Measurements from ENCODE around the gene SPNS2. TPM values are rescaled to one million over a fixed set of nuclear protein-coding genes. Genes with fewer than 3 reads are reported as not detected.

SPNS2 gene
- total RNA-seq, 2 experiments from 2014 or later, result 0.15 to 0.60 TPM

DNA sequence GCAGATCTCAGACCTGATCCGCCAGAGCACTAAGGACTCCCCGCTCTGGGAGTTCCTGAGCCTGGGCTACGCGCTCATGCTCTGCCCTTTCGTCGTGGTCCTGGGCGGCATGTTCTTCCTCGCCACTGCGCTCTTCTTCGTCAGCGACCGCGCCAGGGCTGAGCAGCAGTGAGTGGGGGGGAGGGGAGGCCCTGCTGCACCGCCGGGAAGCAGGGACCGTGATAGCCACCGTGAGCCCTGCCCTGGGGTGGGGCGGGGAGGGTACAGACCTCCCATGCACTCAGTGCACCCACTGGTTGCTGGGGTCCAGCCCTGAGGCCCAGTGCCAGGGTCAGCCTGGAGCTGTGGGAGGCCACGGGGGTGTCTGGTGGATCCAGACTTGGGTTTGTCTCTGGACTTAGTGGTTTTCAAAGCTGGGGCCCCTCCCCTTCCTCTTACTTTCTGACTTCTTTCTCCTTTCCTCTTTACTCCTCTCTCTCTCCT lies 37.6 kb downstream of the SPNS2 start:
- H3K27me3 Mint-ChIP-seq, result peaks cover 7% of the 10 kb centered on the region
- ChIA-PET CTCF (interaction anchor here (1.6 kb wide), 1 partner anchor 116 kb away, joined by 3 read pairs; no protein-coding TSS in a partner anchor), POLR2A (no interaction called here)
- no peak overlapping the region for H3K27ac Mint-ChIP-seq
- no peak overlapping the region for H3K4me3 Mint-ChIP-seq
- H3K36me3 Mint-ChIP-seq (ENCODE audit: low read depth), result peaks cover 4% of the 10 kb centered on the region
- no peaks in the 10 kb centered on the region for H3K4me1 Mint-ChIP-seq
- no peaks in the 10 kb centered on the region for H3K9me3 Mint-ChIP-seq
- DNase-seq, result no peak

DNA sequence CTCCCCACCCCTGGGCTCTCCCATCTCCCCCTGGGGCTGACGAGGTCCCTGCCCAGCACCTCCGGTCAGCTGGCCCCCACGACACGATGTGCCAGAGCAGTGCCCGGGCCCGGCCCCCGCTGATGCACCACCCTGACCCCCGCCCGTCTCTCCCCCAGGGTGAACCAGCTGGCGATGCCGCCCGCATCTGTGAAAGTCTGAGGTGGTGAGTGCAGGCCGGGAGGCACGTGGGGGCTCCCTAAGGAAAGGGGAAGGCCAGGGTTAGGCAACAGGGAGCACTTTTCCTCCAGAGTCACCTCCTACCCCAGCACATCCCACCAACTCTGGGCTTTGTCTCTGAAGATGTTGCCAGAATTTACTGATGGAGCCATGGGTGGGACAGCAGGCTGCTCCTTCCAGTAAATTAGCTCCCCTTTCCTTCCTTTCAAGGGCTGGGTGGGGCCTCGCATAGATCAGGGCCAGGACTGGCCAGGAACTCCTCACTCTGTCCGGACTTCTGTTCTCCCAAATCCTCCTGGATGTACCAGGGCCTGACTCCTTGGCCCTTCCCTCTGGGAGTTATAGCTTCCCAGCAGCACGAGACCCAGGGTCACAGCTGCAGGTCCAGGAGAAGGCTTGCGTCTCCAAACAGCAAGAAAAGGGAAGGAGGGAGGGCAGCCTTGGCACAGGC lies 38.2 kb downstream of the SPNS2 start:
- peaks cover 7% of the 10 kb centered on the region for H3K27me3 Mint-ChIP-seq
- peaks cover 4% of the 10 kb centered on the region for H3K36me3 Mint-ChIP-seq (ENCODE audit: low read depth)
- no peaks in the 10 kb centered on the region for H3K9me3 Mint-ChIP-seq
- CTCF ChIA-PET, result interaction anchor here (0.8 to 1.6 kb wide), 2 partner anchors 30 to 116 kb away, joined by 3 read pairs; no protein-coding TSS in a partner anchor
- POLR2A ChIA-PET, result interaction anchor here (1.3 kb wide), 1 partner anchor 56 kb away, joined by 3 read pairs; no protein-coding TSS in a partner anchor
- no peak overlapping the region for H3K4me3 Mint-ChIP-seq
- no peak overlapping the region for H3K27ac Mint-ChIP-seq
- no peak for DNase-seq
- H3K4me1 Mint-ChIP-seq, result no peaks in the 10 kb centered on the region

DNA sequence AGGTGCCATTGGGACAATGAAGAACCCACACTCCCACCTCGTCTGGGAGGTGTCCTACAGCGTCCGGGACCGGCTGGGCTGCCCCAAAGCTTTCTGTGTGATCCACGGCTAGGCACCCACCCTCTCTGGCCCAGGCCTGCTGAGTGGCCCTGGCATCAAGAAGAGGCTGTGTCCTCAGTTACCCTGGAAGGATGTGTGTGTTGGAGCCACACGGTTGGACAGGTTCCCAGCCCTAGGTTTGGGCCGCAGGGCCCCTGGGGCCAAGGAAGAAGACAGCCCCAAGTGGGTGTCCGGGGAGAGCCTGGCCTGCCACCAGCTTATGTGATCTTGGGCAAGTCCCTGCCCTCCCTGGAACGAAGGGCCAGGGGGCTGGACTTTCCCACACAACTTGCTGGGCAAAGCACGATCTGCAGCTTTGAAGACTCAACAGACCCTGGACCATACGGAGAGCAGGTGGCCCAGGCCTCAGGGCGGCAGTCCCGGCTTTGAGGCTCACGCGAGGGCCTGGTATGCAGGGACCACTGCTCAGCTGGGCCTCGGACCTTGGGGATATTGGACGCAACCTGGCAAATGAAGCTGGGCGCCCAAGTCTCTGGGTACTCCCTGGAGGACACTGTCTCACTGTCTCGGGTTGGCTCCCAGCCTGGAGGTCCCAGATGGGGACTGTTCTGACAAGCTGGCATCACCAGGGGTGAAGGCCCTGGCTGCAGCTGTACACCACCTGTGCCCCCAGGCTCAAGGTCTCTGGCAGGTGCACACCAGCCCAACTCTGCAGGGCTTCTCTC lies 39.0 kb downstream of the SPNS2 start:
- H3K9me3 Mint-ChIP-seq, result no peaks in the 10 kb centered on the region
- peaks cover 11% of the 10 kb centered on the region for H3K36me3 Mint-ChIP-seq (ENCODE audit: low read depth)
- no peak for DNase-seq
- CTCF ChIA-PET, result interaction anchor here (0.8 kb wide), 1 partner anchor 29 kb away, joined by 3 read pairs; no protein-coding TSS in a partner anchor
- H3K4me1 Mint-ChIP-seq, result no peaks in the 10 kb centered on the region
- H3K27ac Mint-ChIP-seq, result no peak overlapping the region
- H3K27me3 Mint-ChIP-seq, result peaks cover 3% of the 10 kb centered on the region
- POLR2A ChIA-PET, result interaction anchor here (1.2 to 1.7 kb wide), 3 partner anchors 17 to 55 kb away, joined by 3 to 5 read pairs (median 3); partner anchors contain the start of gene MYBBP1A
- H3K4me3 Mint-ChIP-seq, result no peak overlapping the region

DNA sequence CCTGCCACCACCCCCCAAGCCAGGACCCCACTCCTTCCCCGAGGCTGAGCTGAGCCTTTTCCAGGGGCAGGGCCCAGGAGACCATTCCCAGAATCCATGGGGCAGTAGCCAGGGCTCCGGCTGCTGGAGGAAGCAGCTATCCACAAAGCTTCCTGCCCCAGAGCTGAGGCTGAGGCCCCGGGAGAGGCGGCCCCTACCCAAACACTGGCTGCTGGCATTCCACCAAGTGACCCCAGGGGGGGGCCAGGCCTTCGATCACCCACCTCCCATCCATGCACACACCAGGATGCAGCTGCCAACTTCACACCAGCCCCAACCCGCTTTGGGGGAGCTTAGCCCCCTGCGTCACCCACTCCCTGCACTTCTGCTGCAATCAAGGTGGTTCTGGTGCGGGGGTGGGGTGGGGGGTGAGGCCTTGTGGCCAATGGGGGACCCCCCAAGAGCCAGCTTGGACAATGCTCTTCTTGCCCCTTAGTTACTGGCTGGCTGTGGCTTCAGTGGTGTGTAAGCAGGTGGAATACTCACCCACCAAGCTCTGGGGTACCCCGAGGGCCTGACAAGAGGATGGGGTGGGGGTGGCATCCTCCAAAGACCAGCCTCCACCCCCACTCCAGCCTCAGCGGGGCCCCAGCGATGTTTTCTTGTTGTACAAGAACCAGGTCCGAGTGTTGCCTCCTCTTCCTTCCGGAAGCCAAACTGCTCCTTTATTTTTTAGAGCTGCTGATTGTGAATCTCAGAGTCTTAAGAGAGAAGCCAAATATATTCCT lies 39.7 kb downstream of the SPNS2 start:
- CTCF ChIA-PET, result no interaction called here

DNA sequence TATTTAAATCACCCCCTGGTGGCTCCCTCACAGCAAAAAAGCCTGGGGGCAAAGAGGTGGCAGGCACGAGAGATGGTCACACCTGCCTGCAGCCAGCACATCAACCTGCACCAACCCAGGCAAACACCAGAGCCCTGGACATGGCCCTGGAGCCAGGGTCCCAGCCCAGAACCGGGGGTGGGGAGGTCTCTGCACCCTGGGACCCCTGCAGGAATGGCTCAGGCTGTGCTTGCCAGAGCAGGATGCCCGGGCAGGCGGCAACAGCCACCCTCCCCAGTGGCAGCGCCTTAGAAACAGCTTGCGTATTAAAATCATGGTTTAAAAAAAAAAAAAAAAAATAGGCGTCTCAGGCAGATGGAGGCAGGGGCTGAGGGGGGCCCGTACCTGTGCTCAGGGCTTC lies 40.3 kb downstream of the SPNS2 start:
- no peak for DNase-seq
- no peaks in the 10 kb centered on the region for H3K4me1 Mint-ChIP-seq
- H3K27ac Mint-ChIP-seq, result no peak overlapping the region
- CTCF ChIA-PET, result no interaction called here
- no peaks in the 10 kb centered on the region for H3K27me3 Mint-ChIP-seq
- peaks cover 13% of the 10 kb centered on the region for H3K36me3 Mint-ChIP-seq (ENCODE audit: low read depth)
- no peaks in the 10 kb centered on the region for H3K9me3 Mint-ChIP-seq
- POLR2A ChIA-PET, result interaction anchor here (1.7 kb wide), 1 partner anchor 16 kb away, joined by 5 read pairs; the partner anchor contains the start of gene MYBBP1A
- no peak overlapping the region for H3K4me3 Mint-ChIP-seq

More for the DNA sequence above, 39.7 kb downstream of the SPNS2 start:
- Mint-ChIP-seq H3K4me3 (no peak overlapping the region), H3K36me3 (ENCODE audit: low read depth) (peaks cover 13% of the 10 kb centered on the region), H3K27me3 (no peaks in the 10 kb centered on the region), H3K9me3 (no peaks in the 10 kb centered on the region), H3K27ac (no peak overlapping the region), H3K4me1 (no peaks in the 10 kb centered on the region)
- no peak for DNase-seq
- POLR2A ChIA-PET, result interaction anchor here (1.2 to 1.7 kb wide), 3 partner anchors 17 to 54 kb away, joined by 3 to 5 read pairs (median 3); partner anchors contain the start of gene MYBBP1A

DNA sequence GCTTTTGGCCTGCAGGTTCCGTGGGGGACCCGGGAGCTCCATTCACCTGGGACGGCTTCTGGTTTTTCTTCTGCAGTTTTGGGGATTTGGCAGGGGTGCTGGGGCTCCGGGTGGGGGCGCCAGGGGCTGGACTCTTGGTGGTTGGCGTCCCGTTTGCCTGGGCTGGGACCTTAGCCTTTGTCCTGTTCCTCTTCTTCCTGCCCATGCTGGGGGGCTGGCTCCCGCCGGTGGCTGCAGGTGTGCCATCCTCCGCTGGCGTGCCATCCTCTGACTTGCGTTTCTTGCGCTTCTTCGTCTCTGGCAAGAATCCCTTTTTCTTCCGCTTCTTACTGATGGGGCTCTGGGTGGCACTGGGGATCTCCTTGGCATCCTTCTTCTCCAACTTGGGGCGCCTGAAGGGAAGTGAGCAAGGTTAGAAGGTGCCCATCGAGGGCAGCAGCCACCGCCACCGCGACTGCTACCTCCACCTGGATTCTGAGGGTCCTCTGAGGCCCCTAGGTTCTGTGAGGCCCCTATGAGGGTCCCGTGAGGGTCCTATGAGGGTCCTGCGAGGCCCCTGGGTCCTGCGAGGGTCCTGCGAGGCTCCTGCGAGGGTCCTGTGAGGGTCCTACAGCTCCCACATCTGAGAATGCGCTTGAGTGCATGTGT lies 41.0 kb downstream of the SPNS2 start:
- DNase-seq, result no peak
- ChIA-PET CTCF (interaction anchor here (1.2 kb wide), 1 partner anchor 119 kb away, joined by 3 read pairs; no protein-coding TSS in a partner anchor), POLR2A (interaction anchor here (1.7 kb wide), 1 partner anchor 15 kb away, joined by 5 read pairs; the partner anchor contains the start of gene MYBBP1A)
- H3K9me3 Mint-ChIP-seq, result no peaks in the 10 kb centered on the region
- no peaks in the 10 kb centered on the region for H3K4me1 Mint-ChIP-seq
- H3K27me3 Mint-ChIP-seq, result no peaks in the 10 kb centered on the region
- no peak overlapping the region for H3K27ac Mint-ChIP-seq
- no peak overlapping the region for H3K4me3 Mint-ChIP-seq
- H3K36me3 Mint-ChIP-seq (ENCODE audit: low read depth), result peaks cover 13% of the 10 kb centered on the region

DNA sequence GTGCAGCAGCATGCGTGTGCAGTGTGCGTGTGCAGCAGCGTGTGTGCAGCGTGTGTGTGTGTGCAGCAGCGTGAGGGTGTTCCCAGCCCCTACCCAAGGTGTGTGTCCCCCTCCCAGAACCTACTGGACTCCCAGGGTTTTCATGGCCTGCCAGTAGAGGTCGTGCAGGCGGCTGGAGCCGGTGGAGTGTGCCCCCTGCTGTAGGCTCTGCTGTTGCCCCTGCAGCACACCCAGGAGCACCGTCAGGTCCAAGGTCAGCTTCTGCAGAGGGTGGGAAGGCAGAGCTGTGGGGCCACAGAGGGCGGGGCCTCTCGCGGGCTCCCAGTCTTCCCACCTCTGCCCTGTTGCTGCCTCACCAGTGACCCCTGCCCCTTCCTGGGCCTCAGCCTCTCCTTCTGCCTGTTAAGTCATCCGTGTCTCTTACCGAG lies 41.6 kb downstream of the SPNS2 start:
- ChIA-PET POLR2A (no interaction called here), CTCF (interaction anchor here (1.2 kb wide), 1 partner anchor 119 kb away, joined by 3 read pairs; no protein-coding TSS in a partner anchor)
- Mint-ChIP-seq H3K36me3 (ENCODE audit: low read depth) (peaks cover 14% of the 10 kb centered on the region), H3K9me3 (no peaks in the 10 kb centered on the region), H3K4me1 (no peaks in the 10 kb centered on the region), H3K27me3 (no peaks in the 10 kb centered on the region), H3K27ac (no peak overlapping the region), H3K4me3 (no peak overlapping the region)
- no peak for DNase-seq

DNA sequence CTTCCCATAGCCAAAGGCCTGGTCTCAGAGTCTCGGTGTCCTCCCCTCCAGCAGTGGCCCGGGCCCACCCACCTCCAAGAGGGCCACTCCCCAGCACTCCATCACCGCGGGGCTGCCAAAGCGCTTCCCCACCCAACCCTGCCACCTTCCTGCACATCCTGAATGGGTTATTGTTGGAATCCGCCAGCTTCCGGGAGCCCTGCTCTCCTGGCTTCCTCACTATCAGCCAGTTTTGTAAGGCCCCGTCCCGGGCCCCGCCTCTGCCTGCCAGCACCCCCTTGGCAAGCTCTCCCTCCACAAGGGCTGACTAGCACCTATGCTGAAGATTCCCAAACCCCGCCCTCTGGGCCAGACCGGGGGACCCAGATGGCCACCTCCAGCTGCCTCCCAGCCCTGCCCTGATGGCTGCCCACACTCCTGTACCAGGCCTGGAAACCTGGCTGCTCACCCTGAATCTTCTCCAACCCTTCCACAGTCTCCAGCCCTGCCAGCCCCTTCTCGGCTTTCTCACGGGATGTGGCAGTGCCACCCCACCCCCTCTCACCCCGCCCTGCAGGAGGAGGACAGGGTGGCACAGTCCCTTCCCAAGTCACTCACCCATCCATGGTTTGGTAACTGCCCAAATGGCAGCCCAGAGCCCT lies 42.1 kb downstream of the SPNS2 start:
- Mint-ChIP-seq H3K27me3 (no peaks in the 10 kb centered on the region), H3K9me3 (no peaks in the 10 kb centered on the region), H3K4me3 (no peak overlapping the region), H3K27ac (no peak overlapping the region), H3K36me3 (ENCODE audit: low read depth) (peaks cover 15% of the 10 kb centered on the region), H3K4me1 (no peaks in the 10 kb centered on the region)
- CTCF ChIA-PET, result interaction anchor here (1.2 kb wide), 1 partner anchor 120 kb away, joined by 3 read pairs; no protein-coding TSS in a partner anchor
- POLR2A ChIA-PET, result no interaction called here
- DNase-seq, result no peak

DNA sequence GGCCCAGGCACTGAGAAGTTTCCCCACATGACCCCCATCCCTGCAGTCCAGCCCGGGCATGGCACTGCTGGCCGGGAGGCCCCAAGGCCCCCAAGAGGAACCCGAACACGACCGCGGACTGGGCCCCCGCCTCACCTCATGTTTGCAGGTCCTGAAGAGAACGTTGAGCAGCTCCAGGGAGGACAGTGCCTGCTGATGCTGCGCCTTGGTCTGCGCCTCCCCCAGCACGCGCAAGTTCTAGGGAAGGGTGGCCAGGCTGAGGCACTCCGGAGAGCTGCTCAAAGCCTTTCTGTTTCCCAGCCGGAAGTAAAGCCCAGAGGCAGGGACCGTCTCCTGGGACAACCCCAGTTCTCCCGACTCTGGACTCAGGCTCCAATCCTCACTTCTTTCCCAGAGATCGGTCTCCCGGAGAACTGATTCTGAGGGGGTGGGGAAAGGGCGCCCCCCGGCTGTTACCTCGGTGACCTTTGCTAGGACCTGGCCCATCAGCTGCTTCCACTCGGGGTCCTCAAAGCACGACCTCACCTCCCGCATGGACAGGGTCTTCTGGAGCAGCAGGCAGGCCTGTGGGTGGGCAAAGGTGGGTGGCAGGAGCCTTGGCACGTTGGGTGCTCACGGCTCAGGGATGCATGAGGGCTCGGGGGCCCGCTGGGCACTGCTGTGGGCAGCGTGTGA lies 42.8 kb downstream of the SPNS2 start:
- Mint-ChIP-seq H3K36me3 (ENCODE audit: low read depth) (peaks cover 15% of the 10 kb centered on the region), H3K9me3 (no peaks in the 10 kb centered on the region), H3K27ac (no peak overlapping the region), H3K27me3 (no peaks in the 10 kb centered on the region), H3K4me1 (no peaks in the 10 kb centered on the region), H3K4me3 (no peak overlapping the region)
- ChIA-PET POLR2A (no interaction called here), CTCF (no interaction called here)
- DNase-seq, result no peak

DNA sequence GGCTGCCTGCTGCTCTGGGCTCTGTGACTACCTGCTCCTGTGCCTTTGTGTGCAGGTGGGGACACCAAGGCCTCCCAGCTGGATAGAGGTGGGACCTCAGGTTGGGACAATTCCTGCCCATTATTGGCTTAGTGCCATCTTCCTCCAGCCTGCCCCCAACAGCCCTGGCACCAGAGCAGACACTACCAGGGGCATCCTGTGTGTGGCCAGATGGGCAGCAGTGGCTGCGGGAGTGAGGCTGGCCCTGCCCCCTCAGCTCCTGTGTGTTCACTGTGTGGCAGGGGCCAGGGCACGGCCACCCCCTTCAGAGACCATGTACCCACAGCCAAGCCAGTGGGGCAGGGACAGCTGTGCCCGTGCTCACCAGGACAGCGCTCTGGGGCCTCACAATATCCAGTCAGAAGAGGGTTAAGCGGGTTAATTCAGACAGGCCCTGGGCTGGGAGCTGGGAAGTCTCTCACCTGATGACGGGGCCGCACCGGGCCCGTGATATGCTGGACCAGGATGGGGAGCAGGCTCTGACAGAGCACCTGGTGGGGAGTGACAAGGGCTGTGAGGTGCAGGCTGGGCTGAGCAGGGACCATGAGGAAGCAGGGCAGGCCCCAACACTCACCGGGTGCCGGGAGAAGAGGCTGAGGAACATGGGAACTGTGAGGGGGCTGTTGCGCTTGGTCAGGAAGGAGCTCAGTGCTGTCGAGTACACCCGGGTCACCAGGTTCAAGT lies 43.5 kb downstream of the SPNS2 start:
- Mint-ChIP-seq H3K27ac (no peak overlapping the region), H3K36me3 (ENCODE audit: low read depth) (peaks cover 21% of the 10 kb centered on the region)

DNA sequence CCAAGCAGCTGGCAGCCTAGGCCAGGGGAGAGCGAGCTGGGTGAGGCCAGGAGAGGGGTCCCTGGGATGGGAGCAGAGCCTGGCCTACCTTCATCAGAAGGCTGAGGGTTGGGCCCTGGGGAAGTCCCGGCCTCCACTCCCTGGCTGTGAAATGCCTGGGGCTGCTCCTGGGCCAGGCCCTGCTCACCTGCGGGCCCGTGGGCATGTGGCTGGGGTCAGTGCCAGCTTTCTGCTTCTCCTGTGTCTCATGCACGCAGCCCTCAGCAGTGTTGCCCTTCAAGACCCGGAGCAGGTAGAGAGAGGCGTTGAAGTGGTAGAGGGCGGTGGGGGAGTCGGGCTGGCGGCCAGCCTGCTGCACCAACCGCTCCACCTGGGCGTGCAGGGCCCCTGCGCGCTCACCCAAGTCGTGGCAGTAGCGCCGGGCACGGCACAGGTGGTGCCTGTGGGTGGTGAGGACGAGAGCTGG lies 44.1 kb downstream of the SPNS2 start:
- Mint-ChIP-seq H3K36me3 (ENCODE audit: low read depth) (peaks cover 23% of the 10 kb centered on the region), H3K9me3 (no peaks in the 10 kb centered on the region), H3K4me1 (no peaks in the 10 kb centered on the region), H3K4me3 (no peak overlapping the region), H3K27me3 (no peaks in the 10 kb centered on the region), H3K27ac (no peak overlapping the region)
- CTCF ChIA-PET, result no interaction called here
- no peak for DNase-seq
- POLR2A ChIA-PET, result no interaction called here

More for the DNA sequence above, 43.5 kb downstream of the SPNS2 start:
- ChIA-PET POLR2A (no interaction called here), CTCF (no interaction called here)
- Mint-ChIP-seq H3K4me1 (no peaks in the 10 kb centered on the region), H3K27me3 (no peaks in the 10 kb centered on the region), H3K9me3 (no peaks in the 10 kb centered on the region), H3K4me3 (no peak overlapping the region)
- DNase-seq, result no peak
